Omental fat pad (tissue), 4 donors: Measurements from ENCODE around the gene FANCC. TPM values are rescaled to one million over a fixed set of nuclear protein-coding genes. Genes with fewer than 3 reads are reported as not detected.
"Not testable (repeated sequence)": the region's sequence is repeated elsewhere in the genome, so short reads cannot be mapped to it uniquely, and the experiment has no call there.

Source experiments
- ATAC-seq: fragments of 150-250 bp; one replicate; pipeline ENCODE4 v1.9.1; 2016; ENCODE audit warnings: mild to moderate bottlenecking, moderate library complexity; ENCODE audit not compliant: low FRiP score
- DNase-seq: peaks from one replicate; pipeline ENCODE4 v3.0.0-alpha.2; 2019; ENCODE audit warnings: low spot score
- CTCF ChIP-seq, 3 donors: fragments of 450-650 bp; IDR thresholded peaks; one replicate each; pipeline ENCODE4 v1.5.1; 2016 to 2017; ENCODE audit warnings: antibody characterized with exemption in 3 of 3, mild to moderate bottlenecking in 3 of 3, moderate library complexity in 2 of 3
- total RNA-seq, 4 donors: library from RNA; depleted of rRNA; stranded (reverse); fragments of >200 nt; gene quantifications; one replicate each; pipeline ENCODE4 v1.1.0, GENCODE V29; 2016

Gene FANCC
- total RNA-seq, 4 donors from 2014 or later: 4.6 to 6.8 (median 6.1) TPM

DNA sequence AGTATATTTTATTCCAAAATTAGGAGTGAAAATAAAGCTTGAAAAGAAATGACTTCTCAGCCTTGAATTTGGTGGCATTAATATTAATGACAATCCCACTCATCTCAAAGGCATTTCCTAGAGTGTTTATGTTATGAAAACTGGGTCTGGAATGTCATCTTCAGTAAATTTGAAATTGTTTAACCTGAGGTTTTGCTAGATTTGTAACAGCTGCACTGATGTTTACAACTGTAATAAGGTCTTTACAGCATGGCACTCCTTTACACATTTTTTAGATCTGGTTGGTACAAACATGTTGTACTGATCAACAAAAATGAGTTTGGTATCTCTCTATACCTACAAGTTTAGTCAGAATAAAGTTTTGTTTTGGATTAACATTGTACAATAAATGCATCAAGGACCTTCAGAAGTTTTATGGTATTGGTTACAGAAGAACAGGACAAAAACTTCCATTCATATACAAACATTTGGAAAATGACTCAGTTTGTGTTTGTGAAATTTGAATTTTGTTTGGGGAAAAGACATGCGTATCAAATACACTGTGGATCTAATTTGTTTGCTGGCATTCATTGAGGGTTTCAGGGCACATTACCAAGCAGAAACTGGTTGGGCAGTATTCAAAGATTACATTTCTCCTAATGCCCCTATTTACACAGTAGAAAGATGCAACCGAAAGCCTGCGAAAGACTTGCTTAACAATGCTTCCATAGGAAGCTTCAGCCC is 11.6 kb downstream of the FANCC start:
- TF ChIP-seq CTCF (IDR thresholded peaks at IDR 0.05): no peak
- ATAC-seq: no peak
- DNase-seq: no peak

GRCh38 chr9:95302479-95302878 is 15.0 kb downstream of the FANCC start:
- DNase-seq (no peak), ATAC-seq (no peak)
- no peak for TF ChIP-seq CTCF (IDR thresholded peaks at IDR 0.05)

DNA sequence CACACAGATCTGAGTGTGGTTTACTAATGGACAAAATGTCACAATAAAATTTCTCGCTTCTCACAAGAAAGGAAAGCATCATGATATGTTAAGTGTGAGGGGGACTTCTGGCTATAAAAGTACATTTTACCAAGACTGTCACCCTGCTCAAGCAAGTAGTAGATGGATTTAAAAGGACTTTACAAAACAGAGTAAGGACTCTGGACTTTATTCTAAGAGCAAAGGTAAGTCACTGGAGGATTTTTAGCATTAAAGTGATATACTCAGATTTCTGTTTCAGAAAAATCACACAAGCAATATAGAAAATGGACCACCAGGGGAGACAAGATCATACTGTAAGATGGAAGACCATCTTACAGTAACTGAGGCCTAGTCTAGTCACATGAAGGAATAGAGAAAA is 19.7 kb downstream of the FANCC start:
- DNase-seq (no peak), ATAC-seq (no peak)
- TF ChIP-seq CTCF (IDR thresholded peaks at IDR 0.05): no peak

GRCh38 chr9:95297316-95297715 is 20.2 kb downstream of the FANCC start:
- ATAC-seq (no peak), DNase-seq (no peak)
- no peak for TF ChIP-seq CTCF (IDR thresholded peaks at IDR 0.05)

- TF ChIP-seq CTCF (IDR thresholded peaks at IDR 0.05): no peak
- DNase-seq (no peak), ATAC-seq (no peak)
These were observed 20.7 kb downstream of the FANCC start for GRCh38 chr9:95296761-95297160.

GRCh38 chr9:95293296-95293695 is 24.2 kb downstream of the FANCC start:
- not testable (repeated sequence) for DNase-seq, ATAC-seq

- TF ChIP-seq CTCF (IDR thresholded peaks at IDR 0.05): no peak
- DNase-seq: no peak
- ATAC-seq: no peak
These were observed 25.3 kb downstream of the FANCC start for GRCh38 chr9:95292226-95292625.
